Vagina (tissue), 2 donors: Measurements from ENCODE around the gene MYO7A.

Experiments used
- CTCF ChIP-seq, 3 experiments: fragments of 450-650 bp in 2 of 3; fragments of 200-600 bp in 1 of 3; sonication (generic) in 1 of 3; IDR thresholded peaks; one replicate each; pipeline ENCODE4 v1.5.1; 2017 to 2019; ENCODE audit warnings: antibody characterized with exemption in 3 of 3, mild to moderate bottlenecking in 2 of 3, moderate library complexity in 2 of 3
- POLR2A ChIP-seq, 2 donors: fragments of 450-650 bp; IDR thresholded peaks; one replicate each; pipeline ENCODE4 v1.6.1; 2017; ENCODE audit warnings: antibody characterized with exemption in 2 of 2, mild to moderate bottlenecking in 2 of 2, moderate library complexity in 2 of 2
- POLR2AphosphoS5 ChIP-seq, 2 donors: sonication (generic); formaldehyde crosslinking; IDR thresholded peaks; one replicate each; pipeline ENCODE4 v1.9.0; 2017; ENCODE audit warnings: antibody characterized with exemption in 2 of 2, mild to moderate bottlenecking in 2 of 2, low read depth in 1 of 2; ENCODE audit not compliant: insufficient read depth in 1 of 2

GRCh38 chr11:77109236-77110019 lies 18.6 kb upstream of the MYO7A start:
- no peak for TF ChIP-seq CTCF (IDR thresholded peaks at IDR 0.05)
- TF ChIP-seq POLR2AphosphoS5 (IDR thresholded peaks at IDR 0.05; ENCODE audit: insufficient read depth in 1 of 2, low read depth in 1 of 2), result no peak
- TF ChIP-seq POLR2A (IDR thresholded peaks at IDR 0.05), result no peak
